ENCODE data around the gene PCED1A.
"Not testable (repeated sequence)": the region's sequence is repeated elsewhere in the genome, so short reads cannot be mapped to it uniquely, and the experiment has no call there.

DNA sequence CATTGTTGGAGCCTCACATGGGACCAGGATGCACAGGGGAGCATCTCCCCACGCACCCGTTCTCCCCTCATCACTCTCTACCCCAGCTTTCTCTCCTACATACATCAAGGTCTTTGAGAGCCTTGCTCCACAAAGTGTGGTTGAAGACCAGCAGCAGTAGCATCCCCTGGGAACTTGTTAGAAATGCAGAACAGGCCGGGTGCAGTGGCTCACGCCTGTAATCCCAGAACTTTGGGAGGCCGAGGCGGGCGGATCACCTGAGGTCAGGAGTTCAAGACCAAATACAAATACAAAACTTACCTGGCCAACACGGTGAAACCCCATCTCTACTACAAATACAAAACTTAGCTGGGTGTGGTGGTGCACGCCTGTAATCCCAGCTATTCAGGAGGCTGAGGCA is 32.5 kb downstream of the PCED1A start:
- not testable (repeated sequence) for TF ChIP-seq CTCF, POLR2A (IDR thresholded peaks at IDR 0.05)

All from sigmoid colon (tissue), 3 donors.